A204.1 (cell line): Measurements from ENCODE around the gene ZNF580.

Experiments used
- FAIRE-seq: peaks from 2 replicates; lab custom pipeline; 2012; peaks lifted over from hg19 to GRCh38; lab: Jason Lieb, UNC

Gene ZNF580

GRCh38 chr19:55606471-55606787, 34.4 kb upstream of the ZNF580 start:
- no peak for FAIRE-seq

- no peak for FAIRE-seq
Observed at GRCh38 chr19:55606817-55607216, 34.0 kb upstream of the ZNF580 start.

- FAIRE-seq: no peak
Observed at GRCh38 chr19:55609326-55609725, 31.5 kb upstream of the ZNF580 start.

GRCh38 chr19:55611300-55611982, 29.4 kb upstream of the ZNF580 start:
- FAIRE-seq: no peak

- FAIRE-seq: no peak
Observed at GRCh38 chr19:55611983-55612645, 28.7 kb upstream of the ZNF580 start.

GRCh38 chr19:55613396-55613795, 27.4 kb upstream of the ZNF580 start:
- no peak for FAIRE-seq

- FAIRE-seq: no peak
Observed at GRCh38 chr19:55613930-55614710, 26.7 kb upstream of the ZNF580 start.

- FAIRE-seq: no peak
Observed at GRCh38 chr19:55614711-55615542, 25.9 kb upstream of the ZNF580 start.

GRCh38 chr19:55615543-55616394, 25.0 kb upstream of the ZNF580 start:
- FAIRE-seq: no peak

GRCh38 chr19:55616395-55616875, 24.4 kb upstream of the ZNF580 start:
- FAIRE-seq: no peak

- no peak for FAIRE-seq
Observed at GRCh38 chr19:55617426-55617825, 23.4 kb upstream of the ZNF580 start.

- FAIRE-seq: no peak
Observed at GRCh38 chr19:55618426-55618825, 22.4 kb upstream of the ZNF580 start.

- FAIRE-seq: no peak
Observed at GRCh38 chr19:55619286-55619685, 21.5 kb upstream of the ZNF580 start.

- no peak for FAIRE-seq
Observed at GRCh38 chr19:55620410-55621204, 20.2 kb upstream of the ZNF580 start.

- no peak for FAIRE-seq
Observed at GRCh38 chr19:55621205-55621672, 19.6 kb upstream of the ZNF580 start.

- FAIRE-seq: no peak
Observed at GRCh38 chr19:55621673-55622231, 19.1 kb upstream of the ZNF580 start.

GRCh38 chr19:55622242-55622969, 18.4 kb upstream of the ZNF580 start:
- no peak for FAIRE-seq

- no peak for FAIRE-seq
Observed at GRCh38 chr19:55623130-55623529, 17.7 kb upstream of the ZNF580 start.

- FAIRE-seq: no peak
Observed at GRCh38 chr19:55623561-55623960, 17.2 kb upstream of the ZNF580 start.
